Erythroblast (primary cell): ENCODE data around the gene SRSF11.
"Not testable (repeated sequence)": the region's sequence is repeated elsewhere in the genome, so short reads cannot be mapped to it uniquely, and the experiment has no call there.

Experiments used
- DNase-seq, 2 experiments: peaks; one replicate each; lab custom pipeline; 2025; lab: John Stamatoyannopoulos, UW
- GATA1 ChIP-seq: IDR thresholded peaks from 2 replicates; pipeline ENCODE4 v1.6.1; 2011; ENCODE audit warnings: low read depth, mild to moderate bottlenecking, control low read depth, low read length, moderate library complexity
- POLR2A ChIP-seq: IDR thresholded peaks from 2 replicates; pipeline ENCODE4 v1.6.1; 2011; ENCODE audit warnings: mild to moderate bottlenecking, low read length

Gene SRSF11

DNA sequence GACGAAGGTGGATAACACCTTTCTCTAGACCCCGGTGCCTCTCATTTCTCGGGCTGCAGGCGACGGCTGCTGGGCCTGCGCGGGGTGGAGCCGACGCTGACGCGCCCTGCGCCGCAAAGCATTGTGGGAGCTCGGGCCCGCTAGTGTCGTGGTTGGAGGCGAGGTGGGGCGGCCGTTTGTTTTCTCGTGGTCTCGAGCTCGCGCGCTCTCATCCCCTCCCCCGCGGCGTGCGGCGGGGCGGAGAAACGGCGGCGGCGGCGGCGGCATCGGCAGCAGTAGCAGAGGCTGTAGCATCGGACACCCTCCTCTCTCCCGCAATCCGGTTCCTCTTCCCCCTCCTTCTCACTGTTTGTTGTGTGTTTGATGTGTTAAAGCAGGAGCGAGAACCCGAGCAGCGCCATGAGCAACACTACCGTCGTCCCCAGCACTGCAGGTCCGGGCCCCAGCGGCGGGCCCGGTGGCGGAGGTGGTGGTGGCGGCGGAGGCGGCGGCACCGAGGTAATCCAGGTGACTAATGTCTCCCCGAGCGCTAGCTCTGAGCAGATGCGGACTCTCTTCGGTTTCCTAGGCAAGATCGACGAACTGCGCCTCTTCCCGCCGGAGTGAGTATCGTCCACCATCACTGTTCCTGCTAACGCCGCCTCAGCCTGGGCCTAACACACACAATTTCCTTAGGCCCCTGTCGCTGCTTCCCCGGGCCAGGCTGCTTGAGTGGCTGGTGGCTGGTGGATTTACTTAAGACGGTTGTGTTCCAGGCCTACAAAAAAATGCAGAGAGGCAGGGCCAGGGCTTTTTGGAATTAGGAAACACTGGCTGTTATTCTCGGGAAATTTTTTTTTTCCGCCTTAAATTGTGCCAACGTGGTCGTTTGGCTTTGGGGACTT, at the start of gene SRSF11:
TSS of gene SRSF11 (plus strand) at position 143 of the 884 bp plus-strand sequence. CDS start at position 400, 257 bp downstream.
- DNase-seq: peak; percentile 96 to 97
- TF ChIP-seq GATA1 (no peak), POLR2A (peak; percentile 84)

- no peak for DNase-seq
- TF ChIP-seq POLR2A (no peak), GATA1 (no peak)
Observed at GRCh38 chr1:70171512-70171911, 49.7 kb upstream of the SRSF11 start.

GRCh38 chr1:70185181-70185580, 36.0 kb upstream of the SRSF11 start:
- DNase-seq: not testable (repeated sequence)

DNA sequence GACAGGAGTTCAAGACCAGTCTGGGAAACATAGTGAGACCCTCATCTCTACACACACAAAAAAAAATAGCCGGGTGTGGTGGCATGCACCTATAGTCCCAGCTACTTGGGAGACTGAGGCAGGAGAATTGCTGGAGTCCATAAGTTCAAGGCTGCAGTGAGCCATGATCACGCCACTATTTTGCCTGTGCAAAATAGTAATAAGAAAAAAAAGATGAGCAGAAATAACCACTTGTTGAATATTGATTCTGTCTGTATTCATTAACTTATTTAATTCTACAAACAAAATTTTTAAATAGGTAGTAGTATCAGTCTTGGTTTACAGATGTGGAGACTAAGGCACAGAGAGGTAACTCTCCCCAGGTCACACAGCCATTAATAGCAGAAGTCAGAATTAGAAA, 32.7 kb upstream of the SRSF11 start:
- no peak for DNase-seq
- no peak for TF ChIP-seq GATA1
- no peak for TF ChIP-seq POLR2A

DNA sequence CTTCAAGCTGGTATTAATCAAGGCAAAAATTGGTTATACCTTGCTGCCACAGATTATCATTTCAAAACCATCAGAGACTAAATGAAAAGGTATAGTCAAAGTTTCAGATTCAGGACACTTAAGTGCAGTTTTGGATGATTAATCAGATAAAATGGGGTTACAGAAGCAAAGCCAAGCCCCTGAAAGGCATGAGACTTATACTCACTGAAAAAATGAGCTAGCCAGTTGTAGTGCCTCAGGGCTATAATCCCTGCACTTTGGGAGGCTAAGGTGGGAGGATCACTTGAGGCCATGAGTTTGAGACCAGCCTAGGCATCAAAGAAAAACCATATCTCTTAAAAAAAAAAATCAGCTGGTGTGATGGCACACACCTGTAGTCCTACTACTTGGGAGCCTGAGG, 31.0 kb upstream of the SRSF11 start:
- no peak for DNase-seq
- TF ChIP-seq POLR2A (no peak), GATA1 (no peak)

GRCh38 chr1:70192446-70192845, 28.7 kb upstream of the SRSF11 start:
- DNase-seq: not testable (repeated sequence)

DNA sequence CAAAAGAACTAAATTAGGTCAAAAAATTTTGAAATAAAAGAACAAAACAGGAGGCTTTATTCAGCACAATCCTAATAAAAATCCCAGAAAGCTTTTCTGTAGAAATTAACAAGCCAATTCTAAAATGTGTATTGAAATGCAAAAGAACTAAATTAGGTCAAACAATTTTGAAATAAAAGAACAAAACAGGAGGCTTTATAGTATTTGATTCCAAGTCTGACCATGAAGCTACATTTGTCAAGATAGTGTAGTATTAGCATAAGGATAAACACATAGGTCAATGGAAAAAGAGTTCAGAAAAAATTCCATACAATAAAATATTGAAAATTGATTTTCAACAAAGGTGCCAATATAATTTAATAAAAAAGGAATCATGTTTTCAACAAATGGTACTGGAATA, 26.6 kb upstream of the SRSF11 start:
- TF ChIP-seq POLR2A (no peak), GATA1 (no peak)
- no peak for DNase-seq

- no peak for DNase-seq
- TF ChIP-seq POLR2A (no peak), GATA1 (no peak)
Observed at GRCh38 chr1:70195342-70195741, 25.8 kb upstream of the SRSF11 start.

DNA sequence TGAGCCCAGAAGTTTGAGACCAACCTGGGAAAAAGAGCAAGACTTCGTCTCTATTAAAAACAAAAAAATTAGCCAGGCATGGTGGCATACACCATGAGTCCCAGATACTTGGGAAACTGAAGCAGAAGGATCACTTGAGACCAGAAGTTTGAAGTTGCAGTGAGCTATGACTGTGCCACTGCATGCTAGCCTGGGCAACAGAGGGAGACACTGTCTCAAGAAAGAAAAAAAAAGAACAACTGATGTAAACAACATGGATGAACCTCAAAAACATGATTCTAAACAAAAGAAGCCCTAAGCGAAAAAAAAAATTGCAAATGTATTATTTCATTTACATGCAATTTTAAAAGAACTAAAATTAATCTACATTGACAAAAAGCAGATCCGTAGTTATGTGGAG, 24.8 kb upstream of the SRSF11 start:
- peak; percentile 17 to 18 for DNase-seq
- TF ChIP-seq POLR2A (no peak), GATA1 (no peak)

DNA sequence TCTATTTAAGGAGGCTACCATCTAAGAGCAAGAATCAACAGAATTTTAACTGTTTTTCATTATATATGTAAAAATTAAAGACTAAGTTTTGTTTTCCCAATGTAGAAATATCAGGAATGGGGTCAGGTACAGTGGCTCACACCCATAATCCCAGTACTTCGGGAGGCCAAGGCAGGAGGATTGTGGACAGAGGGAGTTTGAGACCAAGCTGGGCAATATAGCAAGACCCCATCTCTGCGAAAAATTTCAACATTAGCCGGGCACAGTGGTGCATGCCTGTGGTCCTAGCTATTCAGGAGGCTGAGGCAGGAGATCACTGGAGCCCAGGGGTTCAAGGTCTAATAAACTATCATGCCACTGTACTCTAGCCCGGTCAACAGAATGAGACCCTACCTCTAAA, 21.1 kb upstream of the SRSF11 start:
- TF ChIP-seq GATA1 (no peak), POLR2A (no peak)
- no peak for DNase-seq

DNA sequence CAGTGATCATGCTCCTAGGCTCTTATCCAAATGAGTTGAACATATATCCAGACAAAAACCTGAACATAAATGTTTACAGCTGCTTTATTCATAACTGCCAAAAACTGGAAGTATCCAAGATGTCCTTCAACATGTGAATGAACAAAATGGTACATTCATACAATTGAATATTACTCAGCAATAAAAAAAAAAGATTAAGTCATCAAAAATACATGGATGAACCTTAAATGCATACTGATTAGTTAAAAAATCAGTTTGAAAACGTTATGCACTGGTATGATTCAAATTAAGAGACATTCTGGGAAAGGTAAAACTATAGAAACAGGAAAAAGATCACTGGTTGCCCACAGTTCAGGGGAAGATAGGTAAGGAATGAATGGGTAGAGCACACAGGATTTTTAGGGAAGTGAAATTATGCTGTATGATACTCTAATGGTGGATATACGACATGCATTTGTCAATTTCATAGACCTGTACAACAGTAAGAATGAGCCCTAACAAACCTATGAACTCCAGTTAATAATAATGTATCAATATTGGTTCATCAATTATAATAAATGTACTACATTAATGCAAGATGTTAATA, 18.9 kb upstream of the SRSF11 start:
- TF ChIP-seq GATA1 (no peak), POLR2A (no peak)
- no peak for DNase-seq

- no peak for DNase-seq
Observed at GRCh38 chr1:70204139-70204538, 17.0 kb upstream of the SRSF11 start.

DNA sequence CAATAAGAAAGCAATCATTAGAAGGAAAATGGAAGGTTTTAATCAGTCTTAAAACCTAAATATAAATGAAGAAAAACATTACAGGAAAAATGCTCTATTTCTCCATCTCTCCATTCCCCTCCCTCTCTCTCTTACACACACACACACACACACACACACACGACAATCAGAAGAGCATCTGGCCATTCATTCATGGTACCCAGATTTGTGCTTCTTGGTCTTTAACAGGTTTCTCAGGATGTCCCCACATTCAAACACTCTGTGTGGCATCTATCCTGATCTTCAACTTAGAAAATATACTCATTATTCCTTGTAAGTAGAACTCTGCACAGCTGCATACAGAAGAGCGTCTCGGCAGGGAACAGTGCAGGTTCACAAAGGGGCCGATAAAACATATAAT, 16.6 kb upstream of the SRSF11 start:
- DNase-seq: peak; percentile 51 to 58
- no peak for TF ChIP-seq POLR2A
- no peak for TF ChIP-seq GATA1

More at GRCh38 chr1:70204139-70204538, 17.0 kb upstream of the SRSF11 start:
- TF ChIP-seq GATA1 (no peak), POLR2A (no peak)

DNA sequence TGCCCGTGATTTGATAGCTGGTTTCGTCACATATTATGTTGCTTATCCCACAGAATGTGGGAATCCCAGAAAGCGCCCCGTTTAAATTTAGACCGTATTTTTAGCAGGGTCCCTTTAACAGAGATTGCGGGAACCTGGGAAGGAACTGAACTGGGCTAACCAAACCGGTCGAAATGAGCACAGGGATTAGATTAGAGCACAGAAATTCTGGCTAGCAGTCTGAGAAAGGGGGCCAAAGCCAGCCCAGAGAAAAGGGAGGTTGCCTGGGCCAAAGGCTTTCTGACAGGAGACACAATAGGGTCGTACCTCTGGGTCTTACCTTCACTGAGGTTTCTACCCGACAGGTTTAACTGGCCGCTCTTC, 16.1 kb upstream of the SRSF11 start:
- no peak for TF ChIP-seq POLR2A
- no peak for TF ChIP-seq GATA1

More for the DNA sequence above, 16.1 kb upstream of the SRSF11 start:
- DNase-seq: no peak
